NCI-H2107 (cell line): Measurements from ENCODE around the gene BARHL2.

Source experiments
- DNase-seq: peaks from one replicate; lab custom pipeline; 2025; lab: John Stamatoyannopoulos, UW

Gene BARHL2

GRCh38 chr1:90716552-90717355 lies at the start of gene BARHL2:
BARHL2 (minus strand) TSS chr1:90717302; CDS start chr1:90717195, 107 bp downstream.
- no peak for DNase-seq

GRCh38 chr1:90763930-90764329 lies 46.8 kb upstream of the BARHL2 start:
- no peak for DNase-seq

- no peak for DNase-seq
Measured at GRCh38 chr1:90763506-90763905, 46.4 kb upstream of the BARHL2 start.

GRCh38 chr1:90761781-90762589 lies 44.9 kb upstream of the BARHL2 start:
- DNase-seq, result peak; percentile 43

GRCh38 chr1:90761156-90761555 lies 44.1 kb upstream of the BARHL2 start:
- no peak for DNase-seq

- DNase-seq, result no peak
Measured at GRCh38 chr1:90753556-90753955, 36.5 kb upstream of the BARHL2 start.

- no peak for DNase-seq
Measured at GRCh38 chr1:90748668-90749067, 31.6 kb upstream of the BARHL2 start.

GRCh38 chr1:90746857-90747256 lies 29.8 kb upstream of the BARHL2 start:
- no peak for DNase-seq

- DNase-seq, result no peak
Measured at GRCh38 chr1:90745972-90746371, 28.9 kb upstream of the BARHL2 start.

GRCh38 chr1:90732136-90732535 lies 15.0 kb upstream of the BARHL2 start:
- DNase-seq, result no peak

GRCh38 chr1:90731382-90732050 lies 14.4 kb upstream of the BARHL2 start:
- no peak for DNase-seq

- DNase-seq, result no peak
Measured at GRCh38 chr1:90730243-90731022, 13.3 kb upstream of the BARHL2 start.

GRCh38 chr1:90729504-90730242 lies 12.6 kb upstream of the BARHL2 start:
- no peak for DNase-seq

GRCh38 chr1:90728502-90729287 lies 11.6 kb upstream of the BARHL2 start:
- DNase-seq, result no peak

- no peak for DNase-seq
Measured at GRCh38 chr1:90727917-90728501, 10.9 kb upstream of the BARHL2 start.

GRCh38 chr1:90726986-90727480 lies 9.9 kb upstream of the BARHL2 start:
- DNase-seq, result no peak

GRCh38 chr1:90726425-90726985 lies 9.4 kb upstream of the BARHL2 start:
- no peak for DNase-seq

GRCh38 chr1:90725657-90726424 lies 8.7 kb upstream of the BARHL2 start:
- no peak for DNase-seq
